B cell (primary cell): ENCODE measurements around the gene CLK2. TPM values are rescaled to one million over a fixed set of nuclear protein-coding genes. Genes with fewer than 3 reads are reported as not detected.

ENCODE experiments used
- ATAC-seq: fragments of 200-7000 bp; cut with Tn5 transposase; one replicate; pipeline ENCODE4 v1.10.0; 2021; ENCODE audit warnings: low read depth, mild to moderate bottlenecking, moderate number of reproducible peaks, moderate library complexity
- CTCF ChIA-PET: fragments of 350-600 bp; sonication (Branson Sonifier 250); formaldehyde crosslinking; loops from one replicate; lab custom pipeline; 2021; ENCODE audit warnings: antibody characterized with exemption, inconsistent platforms; lab: Charles Lee
- POLR2A ChIA-PET: fragments of 350-600 bp; sonication (Branson Sonifier 250); formaldehyde crosslinking; loops from one replicate; lab custom pipeline; 2021; ENCODE audit warnings: antibody characterized with exemption; lab: Charles Lee
- DNase-seq: peaks from one replicate; pipeline ENCODE4 v3.0.0; 2013
- H2AFZ ChIP-seq: 2 replicates; pipeline ENCODE4 v1.6.1; 2012; ENCODE audit warnings: mild to moderate bottlenecking, low read depth, low read length; ENCODE audit not compliant: insufficient read depth, poor library complexity, severe bottlenecking
- H3K27ac ChIP-seq, 2 donors: 1 replicate in 1 of 2; 2 replicates in 1 of 2; pipeline ENCODE4 v1.5.1; 2012 to 2013; ENCODE audit warnings: low read length in 2 of 2, mild to moderate bottlenecking in 2 of 2, moderate library complexity in 1 of 2
- H3K27me3 ChIP-seq, 4 experiments: fragments of 200-600 bp in 1 of 4; sonication (generic) in 1 of 4; replicated peaks in 1 of 4; 1 replicate in 2 of 4; 2 replicates in 2 of 4; pipeline versions ENCODE4 v1.6.1 to v1.7.0; 2013 to 2016; ENCODE audit warnings: low read length in 3 of 4, mild to moderate bottlenecking in 2 of 4, mixed read lengths in 1 of 4, moderate library complexity in 1 of 4; ENCODE audit not compliant: insufficient read depth in 4 of 4, control insufficient read depth in 3 of 4; ENCODE audit errors: control extremely low read depth in 1 of 4
- H3K36me3 ChIP-seq, 2 experiments: replicated peaks in 1 of 2; 1 replicate in 1 of 2; 2 replicates in 1 of 2; pipeline versions ENCODE4 v1.6.1 to v1.7.1; 2013; ENCODE audit warnings: low read length in 1 of 2; ENCODE audit not compliant: insufficient read depth in 2 of 2, control insufficient read depth in 1 of 2; ENCODE audit errors: control extremely low read depth in 1 of 2, extremely low read depth in 1 of 2
- H3K4me1 ChIP-seq, 2 donors: fragments of 200-600 bp in 1 of 2; sonication (generic) in 1 of 2; 1 replicate in 1 of 2; 2 replicates in 1 of 2; pipeline versions ENCODE4 v1.5.1 to v1.6.1; 2013 to 2017; ENCODE audit warnings: low read length in 2 of 2; ENCODE audit not compliant: control insufficient read depth in 2 of 2, insufficient read depth in 2 of 2
- H3K4me2 ChIP-seq: replicated peaks from 2 replicates; pipeline ENCODE3; 2012; ENCODE audit warnings: mild to moderate bottlenecking, low read depth, low read length; ENCODE audit not compliant: poor library complexity, severe bottlenecking
- H3K4me3 ChIP-seq, 5 experiments: fragments of 200-600 bp in 1 of 5; sonication (generic) in 1 of 5; 1 replicate in 3 of 5; 2 replicates in 2 of 5; pipeline versions ENCODE4 v1.5.1 to v1.7.0; 2011 to 2016; ENCODE audit warnings: low read length in 4 of 5, mild to moderate bottlenecking in 4 of 5, low read depth in 2 of 5, control low read depth in 1 of 5, moderate library complexity in 1 of 5; ENCODE audit not compliant: insufficient read depth in 1 of 5; ENCODE audit errors: control extremely low read depth in 1 of 5, extremely low read depth in 1 of 5
- H3K79me2 ChIP-seq: fragments of 200-600 bp; sonication (generic); one replicate; pipeline ENCODE4 v1.6.0; 2016; ENCODE audit warnings: low read length; ENCODE audit not compliant: control insufficient read depth, insufficient read depth
- H3K9ac ChIP-seq: fragments of 200-600 bp; sonication (generic); 2 replicates; pipeline ENCODE4 v1.6.1; 2017; ENCODE audit warnings: mild to moderate bottlenecking, low read length, moderate library complexity
- H3K9me3 ChIP-seq, 3 donors: one replicate each; pipeline versions ENCODE4 v1.6.1 to v1.7.1; 2013; ENCODE audit warnings: low read length in 2 of 3; ENCODE audit not compliant: control insufficient read depth in 2 of 3, insufficient read depth in 1 of 3; ENCODE audit errors: control extremely low read depth in 1 of 3
- H4K20me1 ChIP-seq: 2 replicates; pipeline ENCODE4 v1.6.0; 2012; ENCODE audit warnings: mild to moderate bottlenecking, low read length; ENCODE audit not compliant: insufficient read depth, control insufficient read depth, poor library complexity, severe bottlenecking
- H3K27ac Mint-ChIP-seq: one replicate; pipeline ENCODE4 v1.8.0; 2021; ENCODE audit warnings: mixed read lengths
- H3K27me3 Mint-ChIP-seq: one replicate; pipeline ENCODE4 v1.8.0; 2021; ENCODE audit warnings: mixed read lengths
- H3K4me1 Mint-ChIP-seq: one replicate; pipeline ENCODE4 v1.8.0; 2021; ENCODE audit warnings: mixed read lengths
- H3K4me3 Mint-ChIP-seq: one replicate; pipeline ENCODE4 v1.8.0; 2021; ENCODE audit warnings: mixed read lengths
- H3K9me3 Mint-ChIP-seq: one replicate; pipeline ENCODE4 v1.8.0; 2022; ENCODE audit warnings: mixed read lengths; ENCODE audit not compliant: insufficient read depth
- EZH2 ChIP-seq: IDR thresholded peaks from 2 replicates; pipeline ENCODE4 v1.6.1; 2012; ENCODE audit warnings: borderline replicate concordance, low read depth, mild to moderate bottlenecking, moderate library complexity, low read length; ENCODE audit not compliant: insufficient read depth, poor library complexity, severe bottlenecking
- WGBS: methylation state at CpG from one replicate; pipeline ENCODE4 v1.1.5; 2013; ENCODE audit warnings: missing lambda C conversion rate; ENCODE audit not compliant: insufficient coverage; 5-methylcytosine and 5-hydroxymethylcytosine counted together
- intact Hi-C: fragments of 100-400 bp; cut with micrococcal nuclease; formaldehyde crosslinking; loops from one replicate; pipeline ENCODE4 v1.10.0; 2022
- polyA plus RNA-seq: library from polyadenylated mRNA; depleted of rRNA; stranded (reverse); fragments of >200 nt; gene quantifications from 2 replicates; pipeline ENCODE4 v1.2.3, GENCODE V29; 2012
- total RNA-seq, 2 donors: library from RNA; stranded (reverse); fragments of 120-200 nt in 1 of 2; gene quantifications; 1 replicate in 1 of 2; 2 replicates in 1 of 2; pipeline versions ENCODE4 v1.2.3 to v1.2.4, GENCODE V29; 2013 to 2022
- TF ChIP-seq, protein P1 (sequence below): fragments of 200-600 bp; IDR thresholded peaks from one replicate; pipeline ENCODE4 v1.8.0; 2022; ENCODE audit warnings: antibody characterized with exemption, mild to moderate bottlenecking

CLK2 gene
- total and polyA plus RNA-seq, 2 donors (not counting 1 experiment from before 2014, with no cell fraction given): 152 to 161 TPM

DNA sequence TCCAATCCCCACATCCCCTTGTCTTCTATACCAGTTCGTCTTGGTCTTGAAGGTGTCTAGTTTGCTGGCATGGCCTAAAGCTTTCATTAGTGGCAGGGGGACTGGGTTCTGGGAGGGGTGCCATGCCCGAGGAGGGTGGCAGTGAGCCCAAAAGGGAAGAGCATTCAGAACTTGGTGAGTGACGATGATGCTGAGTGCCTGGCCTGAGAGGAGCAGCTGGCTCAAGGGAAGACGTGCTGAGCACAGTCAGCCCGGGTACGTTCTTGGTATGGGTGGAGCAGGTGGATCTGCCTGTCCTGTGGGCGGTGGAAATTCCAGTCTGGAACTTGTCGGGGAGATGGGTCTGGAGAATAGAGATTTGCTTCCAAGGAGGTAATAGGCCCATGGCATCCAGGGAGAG is 40.0 kb upstream of the CLK2 start:
- H4K20me1 ChIP-seq: no peaks in the 10 kb centered on the region

DNA sequence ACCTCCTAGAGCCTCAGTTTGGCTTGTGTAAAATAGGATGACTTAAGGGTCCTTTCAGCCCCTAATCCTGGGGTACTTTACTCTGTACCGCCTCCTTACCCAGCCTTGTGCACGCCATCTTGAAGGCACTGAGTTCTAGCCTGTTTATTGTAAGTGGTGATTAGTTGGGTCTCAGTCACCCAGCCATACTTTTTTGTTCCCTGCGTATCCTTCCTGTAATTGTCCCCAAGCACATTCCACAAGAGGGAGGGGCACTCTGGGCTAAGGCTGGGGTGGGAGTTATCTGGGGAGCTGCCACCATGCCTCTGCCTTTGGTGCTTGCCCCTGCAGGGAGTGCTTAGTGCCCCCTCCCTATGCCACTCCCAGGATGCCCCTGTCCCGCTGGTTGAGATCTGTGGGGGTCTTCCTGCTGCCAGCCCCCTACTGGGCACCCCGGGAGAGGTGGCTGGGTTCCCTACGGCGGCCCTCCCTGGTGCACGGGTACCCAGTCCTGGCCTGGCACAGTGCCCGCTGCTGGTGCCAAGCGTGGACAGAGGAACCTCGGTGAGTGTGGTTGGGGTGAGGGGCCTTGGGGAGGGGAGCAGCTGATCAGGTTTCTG is 36.2 kb upstream of the CLK2 start:
- H3K4me3 ChIP-seq: peak overlapping the region; percentile 62 to 100 (median 88)
- Mint-ChIP-seq H3K4me3 (peak overlapping the region; percentile 93), H3K27me3 (no peaks in the 10 kb centered on the region), H3K27ac (peak overlapping the region; percentile 93), H3K4me1 (peaks cover 27% of the 10 kb centered on the region), H3K9me3 (no peaks in the 10 kb centered on the region)
- DNase-seq: no peak
- WGBS: 15% methylated on average over 7 of the region's 11 CpGs
- peaks cover 10 to 23% of the 10 kb centered on the region in 2 donors for H3K4me1 ChIP-seq
- intact Hi-C loops: loop anchor here (2.0 to 5.0 kb wide), 2 partner anchors 379 to 548 kb away; partner anchors contain the start of genes DAP3, GON4L, SYT11 and YY1AP1
- H3K9ac ChIP-seq: peak overlapping the region; percentile 95
- peak overlapping the region; percentile 95 for H3K4me2 ChIP-seq
- H4K20me1 ChIP-seq: no peaks in the 10 kb centered on the region
- H3K36me3 ChIP-seq: no peaks in the 10 kb centered on the region
- H2AFZ ChIP-seq: peak overlapping the region; percentile 91
- H3K9me3 ChIP-seq: peaks cover 0 to 2% (median 0%) of the 10 kb centered on the region in 3 donors
- peaks cover 37% of the 10 kb centered on the region for H3K79me2 ChIP-seq
- H3K27ac ChIP-seq: peak overlapping the region; percentile 91 to 94
- ATAC-seq: no peak
- TF ChIP-seq, protein P1, sequence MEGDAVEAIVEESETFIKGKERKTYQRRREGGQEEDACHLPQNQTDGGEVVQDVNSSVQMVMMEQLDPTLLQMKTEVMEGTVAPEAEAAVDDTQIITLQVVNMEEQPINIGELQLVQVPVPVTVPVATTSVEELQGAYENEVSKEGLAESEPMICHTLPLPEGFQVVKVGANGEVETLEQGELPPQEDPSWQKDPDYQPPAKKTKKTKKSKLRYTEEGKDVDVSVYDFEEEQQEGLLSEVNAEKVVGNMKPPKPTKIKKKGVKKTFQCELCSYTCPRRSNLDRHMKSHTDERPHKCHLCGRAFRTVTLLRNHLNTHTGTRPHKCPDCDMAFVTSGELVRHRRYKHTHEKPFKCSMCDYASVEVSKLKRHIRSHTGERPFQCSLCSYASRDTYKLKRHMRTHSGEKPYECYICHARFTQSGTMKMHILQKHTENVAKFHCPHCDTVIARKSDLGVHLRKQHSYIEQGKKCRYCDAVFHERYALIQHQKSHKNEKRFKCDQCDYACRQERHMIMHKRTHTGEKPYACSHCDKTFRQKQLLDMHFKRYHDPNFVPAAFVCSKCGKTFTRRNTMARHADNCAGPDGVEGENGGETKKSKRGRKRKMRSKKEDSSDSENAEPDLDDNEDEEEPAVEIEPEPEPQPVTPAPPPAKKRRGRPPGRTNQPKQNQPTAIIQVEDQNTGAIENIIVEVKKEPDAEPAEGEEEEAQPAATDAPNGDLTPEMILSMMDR: no peak
- TF ChIP-seq EZH2: no peak
- no peaks in the 10 kb centered on the region for H3K27me3 ChIP-seq
- POLR2A ChIA-PET: no interaction called here
- CTCF ChIA-PET: interaction anchor here (4.6 kb wide), 1 partner anchor 13 kb away, joined by 24 read pairs; no protein-coding TSS in a partner anchor

More for the DNA sequence above, 40.0 kb upstream of the CLK2 start:
- DNase-seq (no peak), ATAC-seq (no peak)
- H3K27ac ChIP-seq: no peak overlapping the region
- H3K4me3 ChIP-seq: no peak overlapping the region
- no peaks in the 10 kb centered on the region for H3K27me3 ChIP-seq
- peaks cover 0 to 2% of the 10 kb centered on the region in 2 experiments for H3K36me3 ChIP-seq
- no peaks in the 10 kb centered on the region for H3K27me3 Mint-ChIP-seq
- H3K9me3 Mint-ChIP-seq: no peaks in the 10 kb centered on the region
- ChIA-PET CTCF (interaction anchor here (1.9 to 4.6 kb wide), 2 partner anchors 9 to 63 kb away, joined by 13 to 24 read pairs; no protein-coding TSS in a partner anchor), POLR2A (interaction anchor here (0.8 kb wide), 1 partner anchor 40 kb away, joined by 3 read pairs; the partner anchor contains the start of gene CLK2)
- no peak overlapping the region for H3K9ac ChIP-seq
- H3K27ac Mint-ChIP-seq: no peak overlapping the region
- 97% methylated on average over 7 of the region's 8 CpGs for WGBS
- H3K9me3 ChIP-seq: peaks cover 0 to 2% (median 0%) of the 10 kb centered on the region in 3 donors
- H2AFZ ChIP-seq: no peak overlapping the region
- no peak overlapping the region for H3K4me3 Mint-ChIP-seq
- no peak overlapping the region for H3K4me2 ChIP-seq
- peaks cover 37% of the 10 kb centered on the region for H3K79me2 ChIP-seq
- H3K4me1 ChIP-seq: peaks cover 10 to 15% of the 10 kb centered on the region in 2 donors
- intact Hi-C loops: no loop called here
- peaks cover 22% of the 10 kb centered on the region for H3K4me1 Mint-ChIP-seq
- TF ChIP-seq, protein P1: no peak
- no peak for TF ChIP-seq EZH2
